SK-N-SH treated with all-trans-retinoic acid at 6 μM for 48 hours (cell line): ENCODE data around the gene TMEM52B.

Source experiments
- ATAC-seq: fragments of 200-7000 bp; cut with Tn5 transposase; 3 replicates; pipeline ENCODE4 v1.9.1; 2020; ENCODE audit warnings: mild to moderate bottlenecking, moderate library complexity
- ARNTL ChIP-seq: fragments of 450-650 bp; formaldehyde crosslinking; IDR thresholded peaks from 2 replicates; pipeline ENCODE4 v1.5.0; 2020; ENCODE audit warnings: low read depth, mild to moderate bottlenecking, moderate library complexity, borderline replicate concordance
- BACH2 ChIP-seq: fragments of 250-450 bp; sonication (Bioruptor Pico); IDR thresholded peaks from 2 replicates; pipeline ENCODE4 v1.9.0; 2021; ENCODE audit warnings: mild to moderate bottlenecking, borderline replicate concordance
- CSDC2 ChIP-seq: fragments of 250-450 bp; sonication (Bioruptor Pico); IDR thresholded peaks from 2 replicates; pipeline ENCODE4 v1.5.0; 2020; ENCODE audit warnings: mild to moderate bottlenecking, moderate library complexity
- ESRRG ChIP-seq: fragments of 250-450 bp; sonication (Bioruptor Pico); IDR thresholded peaks from 2 replicates; pipeline ENCODE4 v1.6.1; 2021; ENCODE audit warnings: mild to moderate bottlenecking
- GLIS3 ChIP-seq: fragments of 250-450 bp; sonication (Bioruptor Pico); IDR thresholded peaks from 2 replicates; pipeline ENCODE4 v1.5.0; 2020; ENCODE audit warnings: mild to moderate bottlenecking, moderate library complexity
- ISL1 ChIP-seq: fragments of 250-450 bp; sonication (Bioruptor Pico); IDR thresholded peaks from 2 replicates; pipeline ENCODE4 v2.1.2; 2022; ENCODE audit warnings: mild to moderate bottlenecking, moderate library complexity
- OSR1 ChIP-seq: fragments of 250-450 bp; sonication (Bioruptor Pico); IDR thresholded peaks from 2 replicates; pipeline ENCODE4 v1.8.0; 2022; ENCODE audit warnings: moderate library complexity, mild to moderate bottlenecking, inconsistent platforms
- PPARA ChIP-seq: fragments of 250-450 bp; sonication (Bioruptor Pico); IDR thresholded peaks from 2 replicates; pipeline ENCODE4 v1.5.0; 2020; ENCODE audit warnings: mild to moderate bottlenecking, borderline replicate concordance
- RARB ChIP-seq: fragments of 250-450 bp; sonication (Bioruptor Pico); IDR thresholded peaks from 2 replicates; pipeline ENCODE4 v1.8.0; 2021; ENCODE audit warnings: mild to moderate bottlenecking, moderate library complexity
- SNAI2 ChIP-seq: fragments of 250-450 bp; sonication (Bioruptor Pico); IDR thresholded peaks from 2 replicates; pipeline ENCODE4 v1.5.0; 2020; ENCODE audit warnings: mild to moderate bottlenecking, moderate library complexity
- TCF4 ChIP-seq: fragments of 250-450 bp; sonication (Bioruptor Pico); IDR thresholded peaks from 2 replicates; pipeline ENCODE4 v1.8.0; 2021; ENCODE audit warnings: mild to moderate bottlenecking, moderate library complexity, borderline replicate concordance
- TOX ChIP-seq: fragments of 250-450 bp; sonication (Bioruptor Pico); IDR thresholded peaks from 2 replicates; pipeline ENCODE4 v1.8.0; 2021; ENCODE audit warnings: mild to moderate bottlenecking, moderate library complexity, borderline replicate concordance
- ZC3H10 ChIP-seq: fragments of 250-450 bp; sonication (Bioruptor Pico); IDR thresholded peaks from 2 replicates; pipeline ENCODE4 v1.5.1; 2021; ENCODE audit warnings: mild to moderate bottlenecking, moderate library complexity
- ZFP3 ChIP-seq: fragments of 250-450 bp; sonication (Bioruptor Pico); IDR thresholded peaks from 2 replicates; pipeline ENCODE4 v1.5.0; 2020; ENCODE audit warnings: mild to moderate bottlenecking, moderate library complexity
- ZFP30 ChIP-seq: fragments of 450-650 bp; formaldehyde crosslinking; IDR thresholded peaks from 2 replicates; pipeline ENCODE4 v1.5.0; 2022; ENCODE audit warnings: mild to moderate bottlenecking, moderate library complexity
- ZNF565 ChIP-seq: fragments of 450-650 bp; formaldehyde crosslinking; conservative IDR thresholded peaks from 2 replicates; pipeline ENCODE4 v1.5.0; 2020; ENCODE audit warnings: low read depth, mild to moderate bottlenecking, moderate library complexity
- ZNF70 ChIP-seq: fragments of 450-650 bp; formaldehyde crosslinking; IDR thresholded peaks from 2 replicates; pipeline ENCODE4 v1.5.0; 2020; ENCODE audit warnings: mild to moderate bottlenecking, moderate library complexity
- ZNF8 ChIP-seq: fragments of 450-650 bp; formaldehyde crosslinking; IDR thresholded peaks from 2 replicates; pipeline ENCODE4 v1.5.0; 2020; ENCODE audit warnings: mild to moderate bottlenecking, moderate library complexity
- TF ChIP-seq, protein P1 (sequence below): fragments of 250-450 bp; sonication (Bioruptor Pico); IDR thresholded peaks from 2 replicates; pipeline ENCODE4 v1.5.0; 2020; ENCODE audit warnings: mild to moderate bottlenecking, moderate library complexity
- TF ChIP-seq, protein P2 (sequence below): fragments of 250-450 bp; sonication (Bioruptor Pico); IDR thresholded peaks from 2 replicates; pipeline ENCODE4 v1.8.0; 2021; ENCODE audit warnings: low read depth, mild to moderate bottlenecking, moderate library complexity, borderline replicate concordance
- TF ChIP-seq, protein P3 (sequence below): fragments of 250-450 bp; sonication (Bioruptor Pico); IDR thresholded peaks from 2 replicates; pipeline ENCODE4 v1.5.1; 2021; ENCODE audit warnings: mild to moderate bottlenecking, moderate library complexity
- TF ChIP-seq, protein P4 (sequence below): fragments of 250-450 bp; sonication (Bioruptor Pico); IDR thresholded peaks from 2 replicates; pipeline ENCODE4 v1.5.1; 2020; ENCODE audit warnings: low read depth, mild to moderate bottlenecking, moderate library complexity
- TF ChIP-seq, protein P5 (sequence below): fragments of 250-450 bp; sonication (Bioruptor Pico); IDR thresholded peaks from 2 replicates; pipeline ENCODE4 v1.8.0; 2020; ENCODE audit warnings: mild to moderate bottlenecking, moderate library complexity, borderline replicate concordance

Gene TMEM52B

DNA sequence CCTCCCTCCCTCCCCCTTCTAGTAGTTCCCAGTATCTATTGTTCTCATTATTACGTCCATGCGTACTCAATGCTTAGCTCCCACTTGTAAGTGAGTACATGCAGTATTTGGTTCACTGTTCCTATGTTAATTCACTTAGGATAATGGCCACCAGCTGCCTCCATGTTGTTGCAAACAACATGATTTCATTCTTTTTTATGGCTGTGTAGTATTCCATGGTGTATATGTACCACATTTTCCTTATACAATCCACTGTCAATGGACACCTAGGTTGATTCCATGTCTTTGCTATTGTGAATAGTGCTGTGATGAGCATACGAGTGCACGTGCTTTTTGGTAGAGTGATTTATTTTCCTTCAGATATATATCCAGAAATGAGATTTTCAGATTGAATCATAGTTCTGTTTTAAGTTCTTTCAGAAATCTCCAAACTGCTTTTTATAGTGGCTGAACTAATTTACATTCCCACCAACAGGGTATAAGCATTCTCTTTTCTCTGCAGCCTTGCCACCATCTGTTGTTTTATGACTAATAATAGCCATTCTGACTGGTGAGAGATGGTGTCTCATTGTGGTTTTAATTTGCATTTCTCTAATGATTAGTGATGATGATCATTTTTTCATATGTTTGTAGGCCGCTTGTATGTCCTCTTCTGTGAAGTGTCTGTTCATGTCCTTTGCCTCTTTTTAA is 31.0 kb upstream of the TMEM52B start:
- no peak for TF ChIP-seq ZC3H10 (CRISPR knock-in tag)
- TF ChIP-seq ARNTL (CRISPR knock-in tag), result no peak
- no peak for ATAC-seq

DNA sequence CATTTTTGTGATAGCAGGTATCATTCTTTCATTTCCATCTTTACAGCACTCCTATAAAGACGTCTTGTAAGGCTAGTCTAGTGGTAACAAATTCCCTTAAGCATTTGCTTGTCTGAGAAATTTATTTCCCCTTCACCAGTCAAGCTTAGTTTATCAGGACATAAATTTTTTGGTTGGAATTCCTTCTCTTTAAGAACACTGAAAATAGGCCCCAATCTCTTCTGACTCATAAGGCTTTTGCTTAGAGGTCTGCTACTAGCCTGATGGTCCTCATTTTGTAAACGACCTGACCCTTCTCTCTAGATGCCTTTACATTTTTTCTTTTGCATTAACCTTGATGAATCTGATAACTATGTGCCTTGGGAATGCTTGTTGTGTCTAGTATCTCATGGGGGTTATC is 27.2 kb upstream of the TMEM52B start:
- TF ChIP-seq, protein P1, sequence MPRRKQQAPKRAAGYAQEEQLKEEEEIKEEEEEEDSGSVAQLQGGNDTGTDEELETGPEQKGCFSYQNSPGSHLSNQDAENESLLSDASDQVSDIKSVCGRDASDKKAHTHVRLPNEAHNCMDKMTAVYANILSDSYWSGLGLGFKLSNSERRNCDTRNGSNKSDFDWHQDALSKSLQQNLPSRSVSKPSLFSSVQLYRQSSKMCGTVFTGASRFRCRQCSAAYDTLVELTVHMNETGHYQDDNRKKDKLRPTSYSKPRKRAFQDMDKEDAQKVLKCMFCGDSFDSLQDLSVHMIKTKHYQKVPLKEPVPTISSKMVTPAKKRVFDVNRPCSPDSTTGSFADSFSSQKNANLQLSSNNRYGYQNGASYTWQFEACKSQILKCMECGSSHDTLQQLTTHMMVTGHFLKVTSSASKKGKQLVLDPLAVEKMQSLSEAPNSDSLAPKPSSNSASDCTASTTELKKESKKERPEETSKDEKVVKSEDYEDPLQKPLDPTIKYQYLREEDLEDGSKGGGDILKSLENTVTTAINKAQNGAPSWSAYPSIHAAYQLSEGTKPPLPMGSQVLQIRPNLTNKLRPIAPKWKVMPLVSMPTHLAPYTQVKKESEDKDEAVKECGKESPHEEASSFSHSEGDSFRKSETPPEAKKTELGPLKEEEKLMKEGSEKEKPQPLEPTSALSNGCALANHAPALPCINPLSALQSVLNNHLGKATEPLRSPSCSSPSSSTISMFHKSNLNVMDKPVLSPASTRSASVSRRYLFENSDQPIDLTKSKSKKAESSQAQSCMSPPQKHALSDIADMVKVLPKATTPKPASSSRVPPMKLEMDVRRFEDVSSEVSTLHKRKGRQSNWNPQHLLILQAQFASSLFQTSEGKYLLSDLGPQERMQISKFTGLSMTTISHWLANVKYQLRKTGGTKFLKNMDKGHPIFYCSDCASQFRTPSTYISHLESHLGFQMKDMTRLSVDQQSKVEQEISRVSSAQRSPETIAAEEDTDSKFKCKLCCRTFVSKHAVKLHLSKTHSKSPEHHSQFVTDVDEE (CRISPR knock-in tag), result no peak
- TF ChIP-seq, protein P2, sequence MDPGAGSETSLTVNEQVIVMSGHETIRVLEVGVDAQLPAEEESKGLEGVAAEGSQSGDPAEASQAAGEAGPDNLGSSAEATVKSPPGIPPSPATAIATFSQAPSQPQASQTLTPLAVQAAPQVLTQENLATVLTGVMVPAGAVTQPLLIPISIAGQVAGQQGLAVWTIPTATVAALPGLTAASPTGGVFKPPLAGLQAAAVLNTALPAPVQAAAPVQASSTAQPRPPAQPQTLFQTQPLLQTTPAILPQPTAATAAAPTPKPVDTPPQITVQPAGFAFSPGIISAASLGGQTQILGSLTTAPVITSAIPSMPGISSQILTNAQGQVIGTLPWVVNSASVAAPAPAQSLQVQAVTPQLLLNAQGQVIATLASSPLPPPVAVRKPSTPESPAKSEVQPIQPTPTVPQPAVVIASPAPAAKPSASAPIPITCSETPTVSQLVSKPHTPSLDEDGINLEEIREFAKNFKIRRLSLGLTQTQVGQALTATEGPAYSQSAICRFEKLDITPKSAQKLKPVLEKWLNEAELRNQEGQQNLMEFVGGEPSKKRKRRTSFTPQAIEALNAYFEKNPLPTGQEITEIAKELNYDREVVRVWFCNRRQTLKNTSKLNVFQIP (CRISPR knock-in tag), result no peak
- TF ChIP-seq ZNF70 (CRISPR knock-in tag), result no peak
- no peak for TF ChIP-seq ZFP3 (CRISPR knock-in tag)
- TF ChIP-seq PPARA, result no peak
- TF ChIP-seq, protein P3, sequence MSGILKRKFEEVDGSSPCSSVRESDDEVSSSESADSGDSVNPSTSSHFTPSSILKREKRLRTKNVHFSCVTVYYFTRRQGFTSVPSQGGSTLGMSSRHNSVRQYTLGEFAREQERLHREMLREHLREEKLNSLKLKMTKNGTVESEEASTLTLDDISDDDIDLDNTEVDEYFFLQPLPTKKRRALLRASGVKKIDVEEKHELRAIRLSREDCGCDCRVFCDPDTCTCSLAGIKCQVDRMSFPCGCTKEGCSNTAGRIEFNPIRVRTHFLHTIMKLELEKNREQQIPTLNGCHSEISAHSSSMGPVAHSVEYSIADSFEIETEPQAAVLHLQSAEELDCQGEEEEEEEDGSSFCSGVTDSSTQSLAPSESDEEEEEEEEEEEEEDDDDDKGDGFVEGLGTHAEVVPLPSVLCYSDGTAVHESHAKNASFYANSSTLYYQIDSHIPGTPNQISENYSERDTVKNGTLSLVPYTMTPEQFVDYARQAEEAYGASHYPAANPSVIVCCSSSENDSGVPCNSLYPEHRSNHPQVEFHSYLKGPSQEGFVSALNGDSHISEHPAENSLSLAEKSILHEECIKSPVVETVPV, result no peak
- no peak for TF ChIP-seq ZNF565 (CRISPR knock-in tag)
- no peak for TF ChIP-seq TCF4
- no peak for TF ChIP-seq ZC3H10 (CRISPR knock-in tag)
- no peak for TF ChIP-seq ZNF8 (CRISPR knock-in tag)
- TF ChIP-seq, protein P4, sequence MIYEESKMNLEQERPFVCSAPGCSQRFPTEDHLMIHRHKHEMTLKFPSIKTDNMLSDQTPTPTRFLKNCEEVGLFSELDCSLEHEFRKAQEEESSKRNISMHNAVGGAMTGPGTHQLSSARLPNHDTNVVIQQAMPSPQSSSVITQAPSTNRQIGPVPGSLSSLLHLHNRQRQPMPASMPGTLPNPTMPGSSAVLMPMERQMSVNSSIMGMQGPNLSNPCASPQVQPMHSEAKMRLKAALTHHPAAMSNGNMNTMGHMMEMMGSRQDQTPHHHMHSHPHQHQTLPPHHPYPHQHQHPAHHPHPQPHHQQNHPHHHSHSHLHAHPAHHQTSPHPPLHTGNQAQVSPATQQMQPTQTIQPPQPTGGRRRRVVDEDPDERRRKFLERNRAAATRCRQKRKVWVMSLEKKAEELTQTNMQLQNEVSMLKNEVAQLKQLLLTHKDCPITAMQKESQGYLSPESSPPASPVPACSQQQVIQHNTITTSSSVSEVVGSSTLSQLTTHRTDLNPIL (CRISPR knock-in tag), result no peak
- no peak for TF ChIP-seq OSR1 (CRISPR knock-in tag)
- TF ChIP-seq GLIS3 (CRISPR knock-in tag), result no peak
- no peak for TF ChIP-seq ESRRG (CRISPR knock-in tag)
- no peak for TF ChIP-seq ISL1
- TF ChIP-seq, all 23 proteins: peak for 0
- no peak for ATAC-seq

DNA sequence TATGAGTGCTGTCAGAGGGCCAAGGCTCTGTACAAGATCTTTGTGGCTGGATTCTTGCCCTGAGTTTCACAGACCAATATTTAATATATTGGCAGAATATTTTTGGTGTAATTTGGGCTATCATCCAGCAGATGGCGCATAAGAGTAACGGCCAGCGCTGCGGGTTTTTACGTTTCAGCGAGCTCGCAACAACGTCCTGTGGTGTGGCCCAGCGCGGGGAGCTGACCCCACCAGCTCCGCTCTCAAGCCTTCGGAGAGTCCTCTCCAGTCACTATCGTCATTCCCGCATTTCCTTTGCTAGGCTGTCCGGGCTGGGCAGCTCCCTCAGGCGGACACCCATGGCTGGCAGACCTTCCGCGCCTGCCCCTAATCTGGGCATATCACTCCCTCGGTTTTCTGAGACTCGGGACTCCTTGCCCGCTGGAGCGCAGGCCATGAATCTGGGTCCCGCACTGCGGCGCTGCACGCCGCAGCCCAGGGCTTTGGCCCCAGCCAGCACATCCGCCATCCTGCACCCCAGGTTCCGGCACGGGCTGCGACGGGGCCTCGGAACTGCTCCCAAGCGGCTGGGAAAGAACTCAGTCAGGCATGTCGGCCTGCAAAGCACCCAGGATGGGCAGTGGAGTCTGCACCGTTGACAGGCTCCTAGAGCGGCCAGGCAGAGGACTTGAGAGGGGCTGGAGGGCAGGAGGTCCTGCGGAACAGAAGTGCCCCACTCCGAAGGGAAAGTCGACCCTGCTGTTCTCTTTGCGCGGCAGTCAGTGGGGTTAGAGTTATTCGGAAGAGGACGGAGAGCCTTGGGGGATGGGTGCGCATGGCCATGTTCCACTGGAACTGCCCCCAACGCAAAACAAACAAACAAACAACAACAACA is 25.3 kb upstream of the TMEM52B start:
- ATAC-seq, result peak; percentile 96

More for the DNA sequence above, 25.3 kb upstream of the TMEM52B start:
- TF ChIP-seq ZC3H10 (CRISPR knock-in tag) (no peak), PPARA (no peak), RARB (no peak), GLIS3 (CRISPR knock-in tag) (no peak), BACH2 (no peak), ESRRG (CRISPR knock-in tag) (no peak), ZFP30 (CRISPR knock-in tag) (no peak), CSDC2 (no peak), ZNF70 (CRISPR knock-in tag) (no peak), SNAI2 (CRISPR knock-in tag) (no peak), ZFP3 (CRISPR knock-in tag) (no peak), ZNF8 (CRISPR knock-in tag) (no peak), ZNF565 (CRISPR knock-in tag) (no peak), ISL1 (no peak), ARNTL (CRISPR knock-in tag) (no peak), TOX (CRISPR knock-in tag) (no peak), OSR1 (CRISPR knock-in tag) (no peak)
- TF ChIP-seq, protein P3, result no peak
- TF ChIP-seq, protein P5, sequence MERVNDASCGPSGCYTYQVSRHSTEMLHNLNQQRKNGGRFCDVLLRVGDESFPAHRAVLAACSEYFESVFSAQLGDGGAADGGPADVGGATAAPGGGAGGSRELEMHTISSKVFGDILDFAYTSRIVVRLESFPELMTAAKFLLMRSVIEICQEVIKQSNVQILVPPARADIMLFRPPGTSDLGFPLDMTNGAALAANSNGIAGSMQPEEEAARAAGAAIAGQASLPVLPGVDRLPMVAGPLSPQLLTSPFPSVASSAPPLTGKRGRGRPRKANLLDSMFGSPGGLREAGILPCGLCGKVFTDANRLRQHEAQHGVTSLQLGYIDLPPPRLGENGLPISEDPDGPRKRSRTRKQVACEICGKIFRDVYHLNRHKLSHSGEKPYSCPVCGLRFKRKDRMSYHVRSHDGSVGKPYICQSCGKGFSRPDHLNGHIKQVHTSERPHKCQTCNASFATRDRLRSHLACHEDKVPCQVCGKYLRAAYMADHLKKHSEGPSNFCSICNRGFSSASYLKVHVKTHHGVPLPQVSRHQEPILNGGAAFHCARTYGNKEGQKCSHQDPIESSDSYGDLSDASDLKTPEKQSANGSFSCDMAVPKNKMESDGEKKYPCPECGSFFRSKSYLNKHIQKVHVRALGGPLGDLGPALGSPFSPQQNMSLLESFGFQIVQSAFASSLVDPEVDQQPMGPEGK (CRISPR knock-in tag), result no peak
